ENCODE measurements around the gene DHX57. TPM values are rescaled to one million over a fixed set of nuclear protein-coding genes. Genes with fewer than 3 reads are reported as not detected.
A peak's percentile ranks its signal among the peaks of the same experiment; 100 is the strongest.

DHX57 gene
- total RNA-seq, 1 experiment from 2014 or later, result 25.5 TPM

DNA sequence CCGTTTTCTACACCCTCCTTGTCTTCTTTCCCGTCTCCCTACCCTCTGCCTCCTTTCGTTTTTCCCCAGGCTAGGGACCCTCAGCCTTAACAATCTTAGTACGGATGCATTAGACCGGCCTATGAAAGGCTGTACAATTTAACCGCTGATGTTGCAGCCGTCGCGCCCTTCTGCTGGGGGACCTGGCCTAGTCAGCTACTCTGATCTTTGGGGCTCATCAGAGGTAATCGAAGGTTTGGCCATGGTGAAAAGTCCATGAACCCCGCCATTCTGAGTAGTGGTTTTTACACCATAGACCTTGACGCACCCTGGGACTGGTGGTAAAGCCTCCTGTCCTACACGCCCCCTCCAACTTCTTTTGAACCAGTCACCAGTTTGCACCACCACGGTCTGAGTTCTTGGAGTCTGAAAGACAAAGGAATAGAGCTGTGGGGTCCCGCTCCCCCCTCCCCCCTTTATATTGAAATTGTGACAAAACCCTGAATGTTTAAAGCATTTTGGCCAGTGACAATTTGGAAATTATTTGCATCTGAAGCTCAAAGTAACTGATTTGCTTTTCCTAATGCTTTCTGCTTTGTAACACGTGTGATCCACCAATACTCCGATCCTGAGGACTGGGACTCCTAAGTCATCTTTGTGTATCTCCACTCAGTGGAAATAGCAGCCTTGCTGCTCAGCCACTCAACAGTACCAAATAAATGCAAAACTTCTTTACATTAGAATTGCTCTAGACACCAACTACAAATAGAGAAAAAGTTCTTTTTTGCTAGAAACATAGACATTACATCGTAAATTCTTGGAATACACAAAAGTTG, 123.9 kb downstream of the DHX57 start:
- no peak for DNase-seq (ENCODE audit: low spot score)

DNA sequence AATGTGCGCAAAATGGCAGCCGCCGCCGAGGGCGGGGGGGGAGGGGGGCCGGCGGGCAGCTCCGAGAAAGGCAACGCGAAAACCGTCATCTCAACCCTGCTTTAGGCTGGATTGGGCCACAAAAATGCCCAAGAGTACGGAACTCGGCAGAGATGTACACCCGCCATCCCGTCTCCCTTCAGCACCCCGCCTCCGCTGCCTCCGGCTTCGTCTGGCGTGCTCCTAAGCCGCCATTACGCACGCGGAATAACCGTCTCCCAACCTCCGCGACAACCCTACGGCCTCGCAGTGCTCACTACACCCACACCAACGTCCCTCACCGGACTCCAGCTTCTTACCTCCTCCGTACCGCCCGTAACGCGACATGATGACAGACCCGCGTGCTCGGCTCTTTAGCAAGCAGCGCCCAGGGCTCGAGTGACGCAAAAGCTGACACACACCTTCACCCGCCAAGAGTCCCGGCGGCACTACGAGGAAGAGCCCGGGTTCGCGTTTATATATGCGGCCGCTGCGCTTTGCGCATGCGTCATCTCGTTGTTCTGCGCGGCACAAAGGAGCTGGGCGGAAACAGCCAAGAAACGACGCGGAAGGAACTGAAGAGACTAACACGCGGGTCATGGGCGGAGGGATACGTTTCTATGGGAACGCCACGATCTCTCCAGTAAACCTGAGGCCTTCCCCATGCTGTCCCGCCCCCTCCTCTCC, 124.7 kb downstream of the DHX57 start, which contains the start of gene SRSF7:
Gene SRSF7 (minus strand): TSS at position 471 of the 705 bp plus-strand sequence. CDS start 105 bp downstream, at position 366.
- peak; percentile 99 for DNase-seq (ENCODE audit: low spot score)

DNA sequence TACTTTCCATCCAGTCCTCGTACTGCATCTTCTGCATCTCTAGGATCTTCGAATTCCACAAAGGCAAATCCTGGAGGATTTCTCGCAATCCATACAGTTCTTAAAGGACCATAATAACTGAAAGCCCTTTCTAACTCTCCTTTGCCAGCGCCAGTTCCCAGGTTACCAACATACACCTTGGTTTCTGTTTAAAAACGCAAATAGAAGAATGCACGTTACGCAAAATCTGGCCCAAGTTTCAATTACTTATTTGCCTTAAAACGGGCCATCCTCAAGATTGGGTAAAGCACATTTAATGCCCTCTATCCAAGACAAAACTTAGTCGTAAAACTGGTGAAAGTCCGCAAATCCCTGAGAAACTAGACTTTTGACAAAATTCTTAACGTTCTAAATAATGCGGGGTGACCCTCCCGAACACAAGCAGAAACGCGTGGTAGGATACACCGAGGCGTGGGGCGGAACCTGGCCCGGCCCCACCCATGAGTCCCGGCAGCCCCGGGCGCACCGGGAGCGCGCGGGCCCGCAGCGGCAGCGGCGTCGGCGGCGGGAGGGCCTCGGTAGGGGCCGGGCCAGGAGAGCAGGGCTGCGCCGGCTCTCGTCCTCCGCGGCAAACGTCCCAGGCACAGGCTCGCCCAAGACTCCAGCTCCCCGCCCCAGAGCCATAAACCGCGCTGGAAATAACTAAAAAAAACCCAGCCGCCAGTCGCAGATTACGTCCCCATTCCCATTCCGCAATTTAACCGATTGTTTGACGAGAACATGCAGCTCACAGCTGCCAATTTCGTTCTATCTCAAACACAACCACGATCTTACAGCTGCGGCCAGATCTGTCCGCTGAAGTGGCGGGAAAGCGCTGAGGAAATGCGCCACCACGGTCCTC, 125.5 kb downstream of the DHX57 start:
- DNase-seq (ENCODE audit: low spot score), result no peak

DNA sequence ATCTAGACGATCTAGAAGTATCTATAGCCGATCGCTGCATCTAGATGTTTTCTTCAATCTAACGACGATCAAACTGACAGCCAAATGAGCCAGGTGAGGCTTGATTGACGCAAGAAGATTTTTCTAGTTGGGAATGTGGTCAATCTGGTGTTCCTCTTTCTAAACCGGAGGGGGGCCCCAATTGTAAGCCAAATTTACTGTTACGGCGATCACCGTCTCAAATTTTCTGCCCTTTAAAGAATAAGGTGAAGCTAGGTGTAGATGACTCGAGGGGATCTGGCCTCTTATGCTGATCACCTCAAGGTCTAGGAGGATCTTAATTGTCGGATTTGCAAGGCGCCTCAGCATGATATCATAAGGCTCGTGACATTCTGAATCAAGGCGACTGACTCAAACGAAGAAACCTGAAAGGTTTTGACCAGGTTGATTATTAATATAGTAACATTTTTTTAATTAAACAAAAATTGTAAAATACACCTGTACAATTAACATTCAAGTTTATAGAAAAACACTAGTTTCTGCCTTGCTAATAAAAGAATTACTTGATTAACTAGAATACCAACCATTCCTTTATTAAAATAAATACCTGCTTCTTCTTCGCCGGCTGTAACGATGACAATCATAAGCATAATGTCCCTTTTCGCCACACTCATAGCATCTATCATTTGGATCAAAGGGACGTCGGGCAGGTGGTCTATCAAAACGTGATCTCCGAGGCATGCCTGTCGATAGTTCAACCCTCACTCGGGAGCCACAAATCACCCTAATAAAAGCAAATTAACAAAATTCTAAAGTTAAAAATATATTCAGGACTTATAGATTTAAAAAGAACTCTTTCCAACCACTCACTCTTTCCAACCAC, 126.6 kb downstream of the DHX57 start:
- no peak for DNase-seq (ENCODE audit: low spot score)

DNA sequence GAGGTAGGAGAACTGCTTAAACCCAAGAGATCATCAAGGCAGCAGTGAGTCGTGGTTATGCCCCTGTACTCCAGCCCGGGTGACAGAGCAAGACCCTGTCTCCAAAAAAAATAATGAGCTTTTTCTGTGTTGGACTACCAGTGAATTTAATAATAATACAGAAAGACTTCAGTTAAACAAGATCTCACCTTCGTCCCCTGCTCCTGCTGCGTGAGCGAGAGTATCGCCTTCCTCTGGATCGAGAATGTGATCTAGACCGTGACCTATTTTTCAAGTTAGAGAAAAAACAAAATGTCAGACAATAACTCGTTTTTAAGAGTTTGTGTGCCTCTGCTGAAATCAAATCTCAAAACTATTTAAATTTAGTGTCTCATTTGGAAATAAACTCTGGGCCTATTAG, 127.3 kb downstream of the DHX57 start:
- no peak for DNase-seq (ENCODE audit: low spot score)

DNA sequence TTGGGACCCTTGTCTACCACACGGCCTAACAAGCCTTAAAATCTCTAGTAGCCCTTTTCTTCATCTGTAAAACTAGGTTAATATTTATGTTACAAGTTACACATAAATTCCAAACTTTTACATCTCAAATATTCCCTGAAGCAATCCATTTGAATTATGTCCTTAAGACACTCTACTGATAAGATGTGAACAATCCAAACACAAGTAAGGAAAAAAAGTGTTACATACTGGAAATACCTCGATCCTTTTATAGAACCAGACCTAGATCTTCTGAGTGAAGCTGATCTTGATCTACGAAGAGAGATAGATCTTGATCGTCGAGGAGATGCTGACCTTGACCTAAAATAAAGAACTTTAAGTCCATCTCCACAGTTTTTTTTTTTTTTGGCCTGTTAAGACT, 127.9 kb downstream of the DHX57 start:
- no peak for DNase-seq (ENCODE audit: low spot score)

Other genes with a start within 250 kb of the DHX57 start
- gene GALM, start 209.8 kb downstream of the DHX57 start, total RNA-seq (2014; rRNA removed; shearing (Covaris generic)), result 7.1 and 21.8 TPM in 2 replicates
- 298 and 318 TPM in 2 replicates for gene SRSF7, start 124.6 kb downstream of the DHX57 start, total RNA-seq (2014; rRNA removed; shearing (Covaris generic))
- gene GEMIN6, start 97.7 kb downstream of the DHX57 start, total RNA-seq (2014; rRNA removed; shearing (Covaris generic)), result 22.0 and 30.1 TPM in 2 replicates
- 52.9 and 55.8 TPM in 2 replicates for gene MORN2, start within 50 bp of the DHX57 start, total RNA-seq (2014; rRNA removed; shearing (Covaris generic))
- 0.09 TPM in 1 of 2 replicates, not detected in the other for gene ARHGEF33, start 13.9 kb upstream of the DHX57 start, total RNA-seq (2014; rRNA removed; shearing (Covaris generic))
- 10.3 and 14.1 TPM in 2 replicates for gene SOS1, start 245.1 kb upstream of the DHX57 start, total RNA-seq (2014; rRNA removed; shearing (Covaris generic))